ENCODE data around the gene LY6G6C. TPM values are rescaled to one million over a fixed set of nuclear protein-coding genes. Genes with fewer than 3 reads are reported as not detected.
A peak's percentile ranks its signal among the peaks of the same experiment; 100 is the strongest.

The LY6G6C gene
- total and polyA plus RNA-seq, 5 donors from 2014 or later = not detected

DNA sequence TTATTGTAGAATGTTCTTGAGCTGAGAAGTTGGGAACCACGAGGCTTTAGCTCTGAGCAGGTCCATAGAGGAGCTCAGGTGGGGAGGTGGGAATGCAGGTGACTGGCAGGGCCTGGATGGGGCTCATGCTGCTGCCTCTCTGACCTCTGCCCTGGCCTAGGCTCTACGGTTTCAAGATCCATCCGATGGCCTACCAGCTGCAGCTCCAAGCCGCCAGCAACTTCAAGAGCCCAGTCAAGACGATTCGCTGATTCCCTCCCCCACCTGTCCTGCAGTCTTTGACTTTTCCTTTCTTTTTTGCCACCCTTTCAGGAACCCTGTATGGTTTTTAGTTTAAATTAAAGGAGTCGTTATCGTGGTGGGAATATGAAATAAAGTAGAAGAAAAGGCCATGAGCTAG, 51.9 kb downstream of the LY6G6C start, which contains the start of gene LY6G5B:
LY6G5B (plus strand) TSS at position 301 of the 400 bp plus-strand sequence. CDS start 975 bp downstream, outside the sequence.
- H3K9me3 Mint-ChIP-seq = no peaks in the 10 kb centered on the region
- no peaks in the 10 kb centered on the region for H3K27me3 Mint-ChIP-seq
- no peak for ATAC-seq (ENCODE audit: low read depth in 2 of 2)
- H3K36me3 ChIP-seq (ENCODE audit: control insufficient read depth, insufficient read depth, low read length) = peaks cover 58% of the 10 kb centered on the region
- H3K27ac ChIP-seq (ENCODE audit: insufficient read depth, low read length, poor library complexity, severe bottlenecking) = no peak within 1 kb of the TSS
- no peak within 1 kb of the TSS for H3K4me3 ChIP-seq (ENCODE audit: low read depth, low read length)
- H3K27me3 ChIP-seq (ENCODE audit: control insufficient read depth, insufficient read depth, low read length) = no peaks in the 10 kb centered on the region
- peak within 1 kb of the TSS in 3 of 4 donors; percentile 26 to 72 (median 47) for H3K4me3 Mint-ChIP-seq
- peaks cover 15% of the 10 kb centered on the region for H3K4me1 ChIP-seq (ENCODE audit: control insufficient read depth, insufficient read depth, low read length, poor library complexity, severe bottlenecking)
- H3K36me3 Mint-ChIP-seq = peaks cover 40% of the 10 kb centered on the region
- peak within 1 kb of the TSS in 1 of 3 donors; percentile 56 for H3K27ac Mint-ChIP-seq
- H3K9me3 ChIP-seq (ENCODE audit: control insufficient read depth in 2 of 2, low read length in 2 of 2) = no peaks in the 10 kb centered on the region
- peaks cover 4 to 43% (median 25%) of the 10 kb centered on the region in 4 donors for H3K4me1 Mint-ChIP-seq
- no peak for DNase-seq

Other genes starting within 250 kb of the LY6G6C start
Only the 30 nearest of the 41 such genes appear.
- gene LTA, start 149.5 kb downstream of the LY6G6C start, total RNA-seq = 15.6 TPM
- gene LTA, start 149.5 kb downstream of the LY6G6C start, polyA plus RNA-seq = 10 to 100 TPM; 12.8 to 20.0 (median 13.9) TPM
- gene TNF, start 146.2 kb downstream of the LY6G6C start, total RNA-seq = 21.8 TPM
- gene TNF, start 146.2 kb downstream of the LY6G6C start, polyA plus RNA-seq = 1 to 10 TPM in 3 of 4 donors, under 1 TPM in 1; 0.48 to 3.1 (median 2.2) TPM
- 493 TPM for gene LTB, start 139.3 kb downstream of the LY6G6C start, total RNA-seq
- 1,000 to 10,000 TPM; 1,104 to 1,480 (median 1,402) TPM for gene LTB, start 139.3 kb downstream of the LY6G6C start, polyA plus RNA-seq
- 12.9 TPM for gene LST1, start 135.5 kb downstream of the LY6G6C start, total RNA-seq
- gene LST1, start 135.5 kb downstream of the LY6G6C start, polyA plus RNA-seq = 10 to 100 TPM in 1 of 4 donors, 1 to 10 TPM in 3; 8.0 to 10.9 (median 8.7) TPM
- gene NCR3, start 128.7 kb downstream of the LY6G6C start, total RNA-seq = 8.6 TPM
- 10 to 100 TPM; 30.8 to 86.6 (median 39.2) TPM for gene NCR3, start 128.7 kb downstream of the LY6G6C start, polyA plus RNA-seq
- 9.9 TPM for gene AIF1, start 106.5 kb downstream of the LY6G6C start, total RNA-seq
- gene AIF1, start 106.5 kb downstream of the LY6G6C start, polyA plus RNA-seq = 10 to 100 TPM in 3 of 4 donors, 1 to 10 TPM in 1; 6.5 to 38.8 (median 19.3) TPM
- gene PRRC2A, start 101.0 kb downstream of the LY6G6C start, total RNA-seq = 214 TPM
- 1 to 10 TPM; 2.8 to 5.0 (median 3.2) TPM for gene PRRC2A, start 101.0 kb downstream of the LY6G6C start, polyA plus RNA-seq
- 213 TPM for gene BAG6, start 69.1 kb downstream of the LY6G6C start, total RNA-seq
- gene BAG6, start 69.1 kb downstream of the LY6G6C start, polyA plus RNA-seq = 10 to 100 TPM; 13.5 to 19.7 (median 18.0) TPM
- gene APOM, start 65.9 kb downstream of the LY6G6C start, total RNA-seq = 1.7 TPM
- 1 to 10 TPM; 2.5 to 4.1 (median 2.8) TPM for gene APOM, start 65.9 kb downstream of the LY6G6C start, polyA plus RNA-seq
- gene C6orf47, start 61.0 kb downstream of the LY6G6C start, total RNA-seq = 18.8 TPM
- 10 to 100 TPM; 24.2 to 30.5 (median 27.1) TPM for gene C6orf47, start 61.0 kb downstream of the LY6G6C start, polyA plus RNA-seq
- gene GPANK1, start 56.7 kb downstream of the LY6G6C start, total RNA-seq = 9.8 TPM
- 10 to 100 TPM; 21.6 to 27.3 (median 25.2) TPM for gene GPANK1, start 56.7 kb downstream of the LY6G6C start, polyA plus RNA-seq
- 141 TPM for gene CSNK2B, start 55.7 kb downstream of the LY6G6C start, total RNA-seq
- gene CSNK2B, start 55.7 kb downstream of the LY6G6C start, polyA plus RNA-seq = 100 to 1,000 TPM; 235 to 285 (median 261) TPM
- gene LY6G5B, start 51.8 kb downstream of the LY6G6C start, total RNA-seq = 38.8 TPM
- gene LY6G5B, start 51.8 kb downstream of the LY6G6C start, polyA plus RNA-seq = not detected
- gene LY6G5C, start 40.7 kb downstream of the LY6G6C start, total RNA-seq = 3.1 TPM
- 10 to 100 TPM in 3 of 4 donors, 1 to 10 TPM in 1; 7.4 to 19.9 (median 11.9) TPM for gene LY6G5C, start 40.7 kb downstream of the LY6G6C start, polyA plus RNA-seq
- gene ABHD16A, start 18.4 kb downstream of the LY6G6C start, total RNA-seq = 78.4 TPM
- 10 to 100 TPM; 33.4 to 43.2 (median 35.8) TPM for gene ABHD16A, start 18.4 kb downstream of the LY6G6C start, polyA plus RNA-seq
- gene LY6G6F, start 14.9 kb downstream of the LY6G6C start, total RNA-seq = 1.5 TPM
- gene LY6G6F, start 14.9 kb downstream of the LY6G6C start, polyA plus RNA-seq = not detected
- gene LY6G6D, start 6.4 kb downstream of the LY6G6C start, total RNA-seq = not detected
- gene LY6G6D, start 6.4 kb downstream of the LY6G6C start, polyA plus RNA-seq = not detected
- 10.8 TPM for gene MPIG6B, start 1.6 kb upstream of the LY6G6C start, total RNA-seq
- gene MPIG6B, start 1.6 kb upstream of the LY6G6C start, polyA plus RNA-seq = under 1 TPM in 1 of 4 donors, not detected in 3; 0.43 TPM
- gene DDAH2, start 7.6 kb upstream of the LY6G6C start, total RNA-seq = 13.6 TPM
- gene DDAH2, start 7.6 kb upstream of the LY6G6C start, polyA plus RNA-seq = 10 to 100 TPM; 16.0 to 19.8 (median 17.7) TPM
- 192 TPM for gene CLIC1, start 14.8 kb upstream of the LY6G6C start, total RNA-seq
- gene CLIC1, start 14.8 kb upstream of the LY6G6C start, polyA plus RNA-seq = 100 to 1,000 TPM; 481 to 771 (median 621) TPM
- 17.4 TPM for gene MSH5, start 18.3 kb upstream of the LY6G6C start, total RNA-seq
- 1 to 10 TPM; 1.2 to 3.3 (median 1.3) TPM for gene MSH5, start 18.3 kb upstream of the LY6G6C start, polyA plus RNA-seq
- gene SAPCD1, start 40.9 kb upstream of the LY6G6C start, total RNA-seq = 2.3 TPM
- not detected for gene SAPCD1, start 40.9 kb upstream of the LY6G6C start, polyA plus RNA-seq
- 6.8 TPM for gene VWA7, start 55.6 kb upstream of the LY6G6C start, total RNA-seq
- 1 to 10 TPM in 3 of 4 donors, under 1 TPM in 1; 0.91 to 1.2 (median 1.2) TPM for gene VWA7, start 55.6 kb upstream of the LY6G6C start, polyA plus RNA-seq
- 63.4 TPM for gene VARS1, start 74.0 kb upstream of the LY6G6C start, total RNA-seq
- gene VARS1, start 74.0 kb upstream of the LY6G6C start, polyA plus RNA-seq = 10 to 100 TPM; 27.1 to 45.1 (median 29.9) TPM
- gene LSM2, start 85.2 kb upstream of the LY6G6C start, total RNA-seq = 29.3 TPM
- gene LSM2, start 85.2 kb upstream of the LY6G6C start, polyA plus RNA-seq = 100 to 1,000 TPM in 1 of 4 donors, 10 to 100 TPM in 3; 80.0 to 122 (median 87.5) TPM
- 5.5 TPM for gene HSPA1L, start 93.5 kb upstream of the LY6G6C start, total RNA-seq
- 1 to 10 TPM; 2.2 to 4.2 (median 3.5) TPM for gene HSPA1L, start 93.5 kb upstream of the LY6G6C start, polyA plus RNA-seq
- gene HSPA1A, start 93.8 kb upstream of the LY6G6C start, total RNA-seq = 30.6 TPM
- gene HSPA1A, start 93.8 kb upstream of the LY6G6C start, polyA plus RNA-seq = 10 to 100 TPM; 65.7 to 93.0 (median 80.5) TPM
- gene HSPA1B, start 106.0 kb upstream of the LY6G6C start, total RNA-seq = 27.3 TPM
- gene HSPA1B, start 106.0 kb upstream of the LY6G6C start, polyA plus RNA-seq = 1 to 10 TPM; 2.3 to 6.8 (median 3.0) TPM
- 29.1 TPM for gene NEU1, start 141.1 kb upstream of the LY6G6C start, total RNA-seq
- 10 to 100 TPM; 26.4 to 32.4 (median 29.7) TPM for gene NEU1, start 141.1 kb upstream of the LY6G6C start, polyA plus RNA-seq
- gene SLC44A4, start 157.3 kb upstream of the LY6G6C start, total RNA-seq = 1.0 TPM
- not detected for gene SLC44A4, start 157.3 kb upstream of the LY6G6C start, polyA plus RNA-seq